HEK293 (cell line): ENCODE results near the gene HDLBP.

Experiments used
- CTCF ChIA-PET: fragments of 350-600 bp; formaldehyde crosslinking; extraction: SDS; loops from one replicate; lab custom pipeline; 2021; ENCODE audit warnings: antibody characterized with exemption; lab: Yijun Ruan, JAX
- POLR2A ChIA-PET: fragments of 300-600 bp; formaldehyde crosslinking; extraction: SDS; loops from one replicate; lab custom pipeline; 2020; ENCODE audit warnings: antibody characterized with exemption, inconsistent platforms; lab: Yijun Ruan, JAX
- H3K27ac ChIP-seq: fragments of 200-500 bp; sonication (Bioruptor generic); 2 replicates; pipeline ENCODE4 v1.5.1; 2014; ENCODE audit warnings: low read depth, low read length, control low read depth, inconsistent platforms; ENCODE audit errors: extremely low read depth
- H3K36me3 ChIP-seq, 2 experiments: fragments of 200-500 bp in 1 of 2; sonication (Bioruptor generic) in 1 of 2; 1 replicate in 1 of 2; 2 replicates in 1 of 2; pipeline ENCODE4 v1.5.1; 2014 to 2017; ENCODE audit warnings: inconsistent platforms in 2 of 2, low read length in 2 of 2; ENCODE audit not compliant: control insufficient read depth in 2 of 2, insufficient read depth in 1 of 2
- H3K4me1 ChIP-seq: fragments of 200-500 bp; sonication (Bioruptor generic); 2 replicates; pipeline ENCODE4 v1.5.1; 2014; ENCODE audit warnings: mild to moderate bottlenecking, low read length, inconsistent platforms; ENCODE audit not compliant: control insufficient read depth, insufficient read depth
- H3K4me3 ChIP-seq: 2 replicates; pipeline ENCODE4 v1.5.1; 2011; ENCODE audit warnings: low read depth, mild to moderate bottlenecking, control low read depth, low read length, moderate library complexity
- H3K9me3 ChIP-seq: fragments of 200-500 bp; sonication (Bioruptor generic); 2 replicates; pipeline ENCODE4 v1.5.1; 2014; ENCODE audit warnings: low read depth, low read length, inconsistent platforms; ENCODE audit not compliant: control insufficient read depth, insufficient read depth
- GLI4 ChIP-seq: fragments of 450-650 bp; formaldehyde crosslinking; IDR thresholded peaks from 2 replicates; pipeline ENCODE4 v1.5.1; 2016; ENCODE audit warnings: missing biosample characterization, missing genetic modification characterization
- GLIS1 ChIP-seq: fragments of 450-650 bp; formaldehyde crosslinking; IDR thresholded peaks from 2 replicates; pipeline ENCODE4 v1.5.1; 2016; ENCODE audit warnings: missing biosample characterization, missing genetic modification characterization
- HOXA7 ChIP-seq: sonication (generic); formaldehyde crosslinking; IDR thresholded peaks from 2 replicates; pipeline ENCODE4 v1.8.1; 2022; ENCODE audit warnings: missing genetic modification reagents, borderline replicate concordance
- OSR2 ChIP-seq: fragments of 450-650 bp; formaldehyde crosslinking; IDR thresholded peaks from 2 replicates; pipeline ENCODE4 v1.5.1; 2016; ENCODE audit warnings: missing biosample characterization, missing genetic modification characterization
- YY1 ChIP-seq: fragments of 450-650 bp; formaldehyde crosslinking; IDR thresholded peaks from 2 replicates; pipeline ENCODE4 v1.5.1; 2018; ENCODE audit warnings: missing biosample characterization, missing genetic modification characterization
- ZBTB8A ChIP-seq: fragments of 450-650 bp; formaldehyde crosslinking; IDR thresholded peaks from 2 replicates; pipeline ENCODE4 v1.5.1; 2016; ENCODE audit warnings: missing biosample characterization, missing genetic modification characterization
- ZFP37 ChIP-seq: fragments of 450-650 bp; formaldehyde crosslinking; IDR thresholded peaks from 2 replicates; pipeline ENCODE4 v1.5.1; 2016; ENCODE audit warnings: missing biosample characterization, missing genetic modification characterization
- ZNF132 ChIP-seq: fragments of 450-650 bp; formaldehyde crosslinking; IDR thresholded peaks from 2 replicates; pipeline ENCODE4 v1.5.1; 2017; ENCODE audit warnings: missing biosample characterization, missing genetic modification characterization, borderline replicate concordance
- ZNF146 ChIP-seq: fragments of 450-650 bp; formaldehyde crosslinking; IDR thresholded peaks from 2 replicates; pipeline ENCODE4 v1.5.1; 2016; ENCODE audit warnings: missing biosample characterization, missing genetic modification characterization
- ZNF16 ChIP-seq: fragments of 450-650 bp; formaldehyde crosslinking; IDR thresholded peaks from 2 replicates; pipeline ENCODE4 v1.5.1; 2016; ENCODE audit warnings: low read depth, missing biosample characterization, missing genetic modification characterization
- ZNF221 ChIP-seq: fragments of 450-650 bp; formaldehyde crosslinking; IDR thresholded peaks from 2 replicates; pipeline ENCODE4 v1.5.1; 2017; ENCODE audit warnings: missing biosample characterization, missing genetic modification characterization, borderline replicate concordance
- ZNF292 ChIP-seq: fragments of 450-650 bp; formaldehyde crosslinking; IDR thresholded peaks from 2 replicates; pipeline ENCODE4 v1.5.1; 2016; ENCODE audit warnings: low read depth, missing biosample characterization, missing genetic modification characterization, borderline replicate concordance
- ZNF366 ChIP-seq: fragments of 450-650 bp; formaldehyde crosslinking; conservative IDR thresholded peaks from 2 replicates; pipeline ENCODE4 v1.5.1; 2016; ENCODE audit warnings: missing biosample characterization, missing genetic modification characterization
- ZNF48 ChIP-seq: fragments of 450-650 bp; formaldehyde crosslinking; IDR thresholded peaks from 2 replicates; pipeline ENCODE4 v1.5.1; 2016; ENCODE audit warnings: missing biosample characterization, missing genetic modification characterization
- ZNF561 ChIP-seq: fragments of 450-650 bp; IDR thresholded peaks from 2 replicates; pipeline ENCODE4 v1.5.1; 2018; ENCODE audit warnings: missing biosample characterization, missing genetic modification characterization, borderline replicate concordance
- ZNF792 ChIP-seq: fragments of 450-650 bp; formaldehyde crosslinking; IDR thresholded peaks from 2 replicates; pipeline ENCODE4 v1.5.1; 2016; ENCODE audit warnings: missing biosample characterization, missing genetic modification characterization
- ZSCAN4 ChIP-seq: fragments of 450-650 bp; formaldehyde crosslinking; IDR thresholded peaks from 2 replicates; pipeline ENCODE4 v1.5.1; 2017; ENCODE audit warnings: missing biosample characterization, missing genetic modification characterization
- TF ChIP-seq, protein P1 (sequence below): fragments of 450-650 bp; formaldehyde crosslinking; IDR thresholded peaks from 2 replicates; pipeline ENCODE4 v1.5.0; 2017; ENCODE audit warnings: missing biosample characterization, missing genetic modification characterization, borderline replicate concordance
- TF ChIP-seq, protein P2 (sequence below): fragments of 450-650 bp; formaldehyde crosslinking; conservative IDR thresholded peaks from 2 replicates; pipeline ENCODE4 v1.5.1; 2016; ENCODE audit warnings: low read depth, missing biosample characterization, missing genetic modification characterization

HDLBP gene

GRCh38 chr2:241226723-241227572, 88.5 kb downstream of the HDLBP start:
- H3K9me3 ChIP-seq, result no peaks in the 10 kb centered on the region
- H3K4me1 ChIP-seq, result no peaks in the 10 kb centered on the region
- CTCF ChIA-PET, result no interaction called here
- H3K27ac ChIP-seq, result no peak overlapping the region
- POLR2A ChIA-PET, result interaction anchor here (1.0 kb wide), 1 partner anchor 8 kb away, joined by 3 read pairs; no protein-coding TSS in a partner anchor
- no peak overlapping the region for H3K4me3 ChIP-seq
- H3K36me3 ChIP-seq, result peaks cover 11 to 68% of the 10 kb centered on the region in 2 experiments; a peak in 2 of 3 replicates
- no peak for TF ChIP-seq OSR2 (tag by site-specific recombination)
- TF ChIP-seq ZBTB8A (tag by site-specific recombination), result no peak
- no peak for TF ChIP-seq ZFP37
- TF ChIP-seq, protein P1, sequence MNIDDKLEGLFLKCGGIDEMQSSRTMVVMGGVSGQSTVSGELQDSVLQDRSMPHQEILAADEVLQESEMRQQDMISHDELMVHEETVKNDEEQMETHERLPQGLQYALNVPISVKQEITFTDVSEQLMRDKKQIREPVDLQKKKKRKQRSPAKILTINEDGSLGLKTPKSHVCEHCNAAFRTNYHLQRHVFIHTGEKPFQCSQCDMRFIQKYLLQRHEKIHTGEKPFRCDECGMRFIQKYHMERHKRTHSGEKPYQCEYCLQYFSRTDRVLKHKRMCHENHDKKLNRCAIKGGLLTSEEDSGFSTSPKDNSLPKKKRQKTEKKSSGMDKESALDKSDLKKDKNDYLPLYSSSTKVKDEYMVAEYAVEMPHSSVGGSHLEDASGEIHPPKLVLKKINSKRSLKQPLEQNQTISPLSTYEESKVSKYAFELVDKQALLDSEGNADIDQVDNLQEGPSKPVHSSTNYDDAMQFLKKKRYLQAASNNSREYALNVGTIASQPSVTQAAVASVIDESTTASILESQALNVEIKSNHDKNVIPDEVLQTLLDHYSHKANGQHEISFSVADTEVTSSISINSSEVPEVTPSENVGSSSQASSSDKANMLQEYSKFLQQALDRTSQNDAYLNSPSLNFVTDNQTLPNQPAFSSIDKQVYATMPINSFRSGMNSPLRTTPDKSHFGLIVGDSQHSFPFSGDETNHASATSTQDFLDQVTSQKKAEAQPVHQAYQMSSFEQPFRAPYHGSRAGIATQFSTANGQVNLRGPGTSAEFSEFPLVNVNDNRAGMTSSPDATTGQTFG (tag by site-specific recombination), result no peak
- no peak for TF ChIP-seq YY1
- no peak for TF ChIP-seq ZNF792 (tag by site-specific recombination)
- TF ChIP-seq ZNF292 (tag by site-specific recombination), result no peak
- no peak for TF ChIP-seq ZNF48 (tag by site-specific recombination)
- no peak for TF ChIP-seq ZNF132 (tag by site-specific recombination)
- TF ChIP-seq ZNF221 (tag by site-specific recombination), result no peak
- TF ChIP-seq ZNF366 (tag by site-specific recombination), result no peak
- TF ChIP-seq ZNF16 (tag by site-specific recombination), result no peak
- TF ChIP-seq HOXA7, result no peak
- TF ChIP-seq ZNF146 (tag by site-specific recombination), result no peak
- TF ChIP-seq, protein P2, sequence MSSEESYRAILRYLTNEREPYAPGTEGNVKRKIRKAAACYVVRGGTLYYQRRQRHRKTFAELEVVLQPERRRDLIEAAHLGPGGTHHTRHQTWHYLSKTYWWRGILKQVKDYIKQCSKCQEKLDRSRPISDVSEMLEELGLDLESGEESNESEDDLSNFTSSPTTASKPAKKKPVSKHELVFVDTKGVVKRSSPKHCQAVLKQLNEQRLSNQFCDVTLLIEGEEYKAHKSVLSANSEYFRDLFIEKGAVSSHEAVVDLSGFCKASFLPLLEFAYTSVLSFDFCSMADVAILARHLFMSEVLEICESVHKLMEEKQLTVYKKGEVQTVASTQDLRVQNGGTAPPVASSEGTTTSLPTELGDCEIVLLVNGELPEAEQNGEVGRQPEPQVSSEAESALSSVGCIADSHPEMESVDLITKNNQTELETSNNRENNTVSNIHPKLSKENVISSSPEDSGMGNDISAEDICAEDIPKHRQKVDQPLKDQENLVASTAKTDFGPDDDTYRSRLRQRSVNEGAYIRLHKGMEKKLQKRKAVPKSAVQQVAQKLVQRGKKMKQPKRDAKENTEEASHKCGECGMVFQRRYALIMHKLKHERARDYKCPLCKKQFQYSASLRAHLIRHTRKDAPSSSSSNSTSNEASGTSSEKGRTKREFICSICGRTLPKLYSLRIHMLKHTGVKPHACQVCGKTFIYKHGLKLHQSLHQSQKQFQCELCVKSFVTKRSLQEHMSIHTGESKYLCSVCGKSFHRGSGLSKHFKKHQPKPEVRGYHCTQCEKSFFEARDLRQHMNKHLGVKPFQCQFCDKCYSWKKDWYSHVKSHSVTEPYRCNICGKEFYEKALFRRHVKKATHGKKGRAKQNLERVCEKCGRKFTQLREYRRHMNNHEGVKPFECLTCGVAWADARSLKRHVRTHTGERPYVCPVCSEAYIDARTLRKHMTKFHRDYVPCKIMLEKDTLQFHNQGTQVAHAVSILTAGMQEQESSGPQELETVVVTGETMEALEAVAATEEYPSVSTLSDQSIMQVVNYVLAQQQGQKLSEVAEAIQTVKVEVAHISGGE (tag by site-specific recombination), result no peak

- CTCF ChIA-PET, result no interaction called here
- TF ChIP-seq ZSCAN4 (tag by site-specific recombination) (no peak), GLI4 (tag by site-specific recombination) (no peak), GLIS1 (tag by site-specific recombination) (no peak), ZNF561 (tag by site-specific recombination) (no peak)
- TF ChIP-seq, all 188 proteins: peak for 0
- POLR2A ChIA-PET, result no interaction called here
Observed at GRCh38 chr2:241225983-241226382, 89.5 kb downstream of the HDLBP start.

More at GRCh38 chr2:241225983-241226382, 89.5 kb downstream of the HDLBP start:
- H3K9me3 ChIP-seq, result no peaks in the 10 kb centered on the region
- H3K36me3 ChIP-seq, result peaks cover 8 to 58% of the 10 kb centered on the region in 2 experiments; a peak in 2 of 3 replicates
- H3K27ac ChIP-seq, result no peak overlapping the region
- no peak overlapping the region for H3K4me3 ChIP-seq
- H3K4me1 ChIP-seq, result no peaks in the 10 kb centered on the region
